ENCODE data around the gene PFN4.

DNA sequence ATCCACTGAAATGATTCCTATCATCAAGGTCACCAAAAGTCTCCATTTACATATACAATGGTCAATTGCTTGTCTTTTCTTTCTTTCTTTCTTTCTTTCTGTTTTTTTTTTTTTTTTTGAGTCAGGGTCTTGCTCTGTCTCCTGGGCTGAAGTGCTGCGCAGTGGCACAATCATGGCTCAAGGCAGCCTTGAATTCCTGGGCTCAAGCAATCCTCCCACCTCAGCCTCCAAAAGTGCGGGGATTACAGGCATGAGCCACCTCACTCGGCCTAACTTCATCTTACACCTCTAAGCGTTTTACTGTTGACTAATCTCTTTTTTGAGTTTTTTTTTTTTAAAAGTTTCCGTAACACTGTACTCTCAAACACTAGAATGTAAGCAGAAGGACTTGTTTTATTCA lies 47.9 kb downstream of the PFN4 start:
- TF ChIP-seq CTCF (IDR thresholded peaks at IDR 0.05) = no peak
- TF ChIP-seq, protein P1, sequence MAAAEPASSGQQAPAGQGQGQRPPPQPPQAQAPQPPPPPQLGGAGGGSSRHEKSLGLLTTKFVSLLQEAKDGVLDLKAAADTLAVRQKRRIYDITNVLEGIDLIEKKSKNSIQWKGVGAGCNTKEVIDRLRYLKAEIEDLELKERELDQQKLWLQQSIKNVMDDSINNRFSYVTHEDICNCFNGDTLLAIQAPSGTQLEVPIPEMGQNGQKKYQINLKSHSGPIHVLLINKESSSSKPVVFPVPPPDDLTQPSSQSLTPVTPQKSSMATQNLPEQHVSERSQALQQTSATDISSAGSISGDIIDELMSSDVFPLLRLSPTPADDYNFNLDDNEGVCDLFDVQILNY (CRISPR knock-in tag; IDR thresholded peaks at IDR 0.05) = no peak
- TF ChIP-seq, protein P2, sequence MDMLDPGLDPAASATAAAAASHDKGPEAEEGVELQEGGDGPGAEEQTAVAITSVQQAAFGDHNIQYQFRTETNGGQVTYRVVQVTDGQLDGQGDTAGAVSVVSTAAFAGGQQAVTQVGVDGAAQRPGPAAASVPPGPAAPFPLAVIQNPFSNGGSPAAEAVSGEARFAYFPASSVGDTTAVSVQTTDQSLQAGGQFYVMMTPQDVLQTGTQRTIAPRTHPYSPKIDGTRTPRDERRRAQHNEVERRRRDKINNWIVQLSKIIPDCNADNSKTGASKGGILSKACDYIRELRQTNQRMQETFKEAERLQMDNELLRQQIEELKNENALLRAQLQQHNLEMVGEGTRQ (CRISPR knock-in tag; IDR thresholded peaks at IDR 0.05) = no peak
- no peak for TF ChIP-seq NFYB (CRISPR knock-in tag; conservative IDR thresholded peaks at IDR 0.05; ENCODE audit: low read depth)
- TF ChIP-seq, protein P3, sequence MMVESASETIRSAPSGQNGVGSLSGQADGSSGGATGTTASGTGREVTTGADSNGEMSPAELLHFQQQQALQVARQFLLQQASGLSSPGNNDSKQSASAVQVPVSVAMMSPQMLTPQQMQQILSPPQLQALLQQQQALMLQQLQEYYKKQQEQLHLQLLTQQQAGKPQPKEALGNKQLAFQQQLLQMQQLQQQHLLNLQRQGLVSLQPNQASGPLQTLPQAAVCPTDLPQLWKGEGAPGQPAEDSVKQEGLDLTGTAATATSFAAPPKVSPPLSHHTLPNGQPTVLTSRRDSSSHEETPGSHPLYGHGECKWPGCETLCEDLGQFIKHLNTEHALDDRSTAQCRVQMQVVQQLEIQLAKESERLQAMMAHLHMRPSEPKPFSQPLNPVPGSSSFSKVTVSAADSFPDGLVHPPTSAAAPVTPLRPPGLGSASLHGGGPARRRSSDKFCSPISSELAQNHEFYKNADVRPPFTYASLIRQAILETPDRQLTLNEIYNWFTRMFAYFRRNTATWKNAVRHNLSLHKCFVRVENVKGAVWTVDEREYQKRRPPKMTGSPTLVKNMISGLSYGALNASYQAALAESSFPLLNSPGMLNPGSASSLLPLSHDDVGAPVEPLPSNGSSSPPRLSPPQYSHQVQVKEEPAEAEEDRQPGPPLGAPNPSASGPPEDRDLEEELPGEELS (CRISPR knock-in tag; IDR thresholded peaks at IDR 0.05) = no peak
- TF ChIP-seq STAT6 (CRISPR knock-in tag; conservative IDR thresholded peaks at IDR 0.05; ENCODE audit: low read depth) = no peak
